GM23338 (cell line): Measurements from ENCODE around the gene ABR. TPM values are rescaled to one million over a fixed set of nuclear protein-coding genes. Genes with fewer than 3 reads are reported as not detected.

ENCODE experiments used
- ATAC-seq: fragments of 200-7000 bp; cut with Tn5 transposase; 3 replicates; pipeline ENCODE4 v1.9.1; 2020
- DNase-seq: peaks from one replicate; pipeline ENCODE4 v3.0.0-alpha.2; 2015; ENCODE audit warnings: low spot score
- H2AFZ ChIP-seq: fragments of 200-600 bp; sonication (generic); 2 replicates; pipeline ENCODE4 v1.8.0; 2016; ENCODE audit warnings: antibody characterized with exemption, mild to moderate bottlenecking, moderate library complexity
- H3F3A ChIP-seq: fragments of 200-600 bp; sonication (generic); replicated peaks from 2 replicates; pipeline ENCODE4 v1.8.0; 2017; ENCODE audit warnings: antibody characterized with exemption, mixed run types, low read depth
- H3K27ac ChIP-seq: fragments of 200-600 bp; sonication (generic); 2 replicates; pipeline ENCODE4 v1.6.1; 2016; ENCODE audit warnings: low read depth
- H3K27me3 ChIP-seq: fragments of 200-600 bp; sonication (generic); 2 replicates; pipeline ENCODE4 v1.8.0; 2016; ENCODE audit warnings: mild to moderate bottlenecking, mixed run types, moderate library complexity; ENCODE audit not compliant: insufficient read depth
- H3K36me3 ChIP-seq: fragments of 200-600 bp; sonication (generic); 2 replicates; pipeline ENCODE4 v1.8.0; 2016; ENCODE audit warnings: mild to moderate bottlenecking; ENCODE audit not compliant: insufficient read depth
- H3K4me1 ChIP-seq: fragments of 200-600 bp; sonication (generic); 2 replicates; pipeline ENCODE4 v1.8.0; 2016; ENCODE audit warnings: mild to moderate bottlenecking, moderate library complexity; ENCODE audit not compliant: insufficient read depth
- H3K4me2 ChIP-seq: fragments of 200-600 bp; sonication (generic); 2 replicates; pipeline ENCODE4 v1.7.1; 2017; ENCODE audit warnings: mixed run types
- H3K4me3 ChIP-seq: fragments of 200-600 bp; sonication (generic); 2 replicates; pipeline ENCODE4 v1.6.1; 2016; ENCODE audit warnings: mixed run types
- H3K79me2 ChIP-seq: fragments of 200-600 bp; sonication (generic); replicated peaks from 2 replicates; pipeline ENCODE4 v1.8.0; 2017; ENCODE audit warnings: mild to moderate bottlenecking; ENCODE audit not compliant: insufficient read depth
- H3K9me2 ChIP-seq: fragments of 200-600 bp; sonication (generic); 2 replicates; pipeline ENCODE4 v1.8.0; 2017; ENCODE audit not compliant: insufficient read depth
- H4K20me1 ChIP-seq: fragments of 200-600 bp; sonication (generic); replicated peaks from 2 replicates; pipeline ENCODE4 v1.8.0; 2017; ENCODE audit warnings: mild to moderate bottlenecking; ENCODE audit not compliant: insufficient read depth
- H3K27ac Mint-ChIP-seq: 2 replicates; pipeline ENCODE4 v1.8.0; 2020; ENCODE audit warnings: inconsistent platforms, mild to moderate bottlenecking, moderate library complexity, mixed read lengths
- H3K27me3 Mint-ChIP-seq: 3 replicates; pipeline ENCODE4 v1.8.0; 2022; ENCODE audit warnings: low read depth, mild to moderate bottlenecking, moderate library complexity, mixed read lengths, inconsistent platforms; ENCODE audit not compliant: insufficient read depth, poor library complexity
- H3K36me3 Mint-ChIP-seq: 3 replicates; pipeline ENCODE4 v1.8.0; 2021; ENCODE audit warnings: low read depth, mild to moderate bottlenecking, inconsistent platforms, moderate library complexity, mixed read lengths
- H3K4me1 Mint-ChIP-seq: 3 replicates; pipeline ENCODE4 v1.8.0; 2020; ENCODE audit warnings: mild to moderate bottlenecking, inconsistent platforms, mixed read lengths
- H3K4me3 Mint-ChIP-seq: 3 replicates; pipeline ENCODE4 v1.8.0; 2021; ENCODE audit warnings: moderate library complexity, mild to moderate bottlenecking, inconsistent platforms, mixed read lengths
- H3K9me3 Mint-ChIP-seq: 3 replicates; pipeline ENCODE4 v1.8.0; 2020; ENCODE audit warnings: moderate library complexity, mild to moderate bottlenecking, inconsistent platforms, mixed read lengths
- CREB1 ChIP-seq: fragments of 250-450 bp; sonication (Bioruptor Pico); IDR thresholded peaks from 2 replicates; pipeline ENCODE4 v1.5.0; 2020; ENCODE audit warnings: low read depth, mild to moderate bottlenecking, moderate library complexity
- EZH2 ChIP-seq: fragments of 200-600 bp; sonication (generic); IDR thresholded peaks from one replicate; pipeline ENCODE4 v1.8.0; 2017; ENCODE audit warnings: antibody characterized with exemption, mild to moderate bottlenecking, low read depth; ENCODE audit not compliant: unreplicated experiment
- EZH2phosphoT487 ChIP-seq: fragments of 200-600 bp; sonication (generic); IDR thresholded peaks from one replicate; pipeline ENCODE4 v1.8.1; 2018; ENCODE audit warnings: antibody characterized with exemption; ENCODE audit not compliant: unreplicated experiment
- POLR2AphosphoS5 ChIP-seq: IDR thresholded peaks from 2 replicates; pipeline ENCODE4 v1.6.1; 2016; ENCODE audit warnings: antibody characterized with exemption, low read depth
- STAT1 ChIP-seq: IDR thresholded peaks from one replicate; pipeline ENCODE4 v1.6.1; 2016; ENCODE audit warnings: antibody characterized with exemption; ENCODE audit not compliant: unreplicated experiment
- ZNF114 ChIP-seq: fragments of 250-450 bp; sonication (Bioruptor Pico); IDR thresholded peaks from 2 replicates; pipeline ENCODE4 v1.5.0; 2020; ENCODE audit warnings: mild to moderate bottlenecking, moderate library complexity
- ZNF331 ChIP-seq: fragments of 250-450 bp; sonication (Bioruptor Pico); IDR thresholded peaks from 2 replicates; pipeline ENCODE4 v1.5.0; 2020; ENCODE audit warnings: low read depth, mild to moderate bottlenecking, moderate library complexity
- polyA plus RNA-seq: library from polyadenylated mRNA; unstranded; fragments of >200 nt; fragmentation: Nextera tagmentation; extraction: Ambion mirVana; gene quantifications from 2 replicates; pipeline ENCODE4 v1.2.1, GENCODE V29; 2016
- total RNA-seq: library from RNA; depleted of rRNA; stranded (reverse); fragments of >200 nt; shearing (Covaris generic); gene quantifications from 2 replicates; pipeline ENCODE4 v1.2.3, GENCODE V29; 2014
- TF ChIP-seq, protein P1 (sequence below), 2 experiments: fragments of 200-600 bp in 1 of 2; sonication (generic) in 1 of 2; conservative IDR thresholded peaks; 2 replicates each; pipeline versions ENCODE4 v1.5.1 to v1.6.1; 2016 to 2017; ENCODE audit warnings: antibody characterized with exemption in 2 of 2, low read depth in 2 of 2, mild to moderate bottlenecking in 2 of 2, moderate library complexity in 1 of 2
- TF ChIP-seq, protein P2 (sequence below): IDR thresholded peaks from one replicate; pipeline ENCODE4 v1.6.1; 2018; ENCODE audit warnings: antibody characterized with exemption; ENCODE audit not compliant: unreplicated experiment
- TF ChIP-seq, protein P3 (sequence below): fragments of 250-450 bp; sonication (Bioruptor Pico); IDR thresholded peaks from 2 replicates; pipeline ENCODE4 v1.5.0; 2020; ENCODE audit warnings: mild to moderate bottlenecking, moderate library complexity

Gene ABR
- total and polyA plus RNA-seq, 2 experiments from 2014 or later, result 15.0 to 27.7 TPM

DNA sequence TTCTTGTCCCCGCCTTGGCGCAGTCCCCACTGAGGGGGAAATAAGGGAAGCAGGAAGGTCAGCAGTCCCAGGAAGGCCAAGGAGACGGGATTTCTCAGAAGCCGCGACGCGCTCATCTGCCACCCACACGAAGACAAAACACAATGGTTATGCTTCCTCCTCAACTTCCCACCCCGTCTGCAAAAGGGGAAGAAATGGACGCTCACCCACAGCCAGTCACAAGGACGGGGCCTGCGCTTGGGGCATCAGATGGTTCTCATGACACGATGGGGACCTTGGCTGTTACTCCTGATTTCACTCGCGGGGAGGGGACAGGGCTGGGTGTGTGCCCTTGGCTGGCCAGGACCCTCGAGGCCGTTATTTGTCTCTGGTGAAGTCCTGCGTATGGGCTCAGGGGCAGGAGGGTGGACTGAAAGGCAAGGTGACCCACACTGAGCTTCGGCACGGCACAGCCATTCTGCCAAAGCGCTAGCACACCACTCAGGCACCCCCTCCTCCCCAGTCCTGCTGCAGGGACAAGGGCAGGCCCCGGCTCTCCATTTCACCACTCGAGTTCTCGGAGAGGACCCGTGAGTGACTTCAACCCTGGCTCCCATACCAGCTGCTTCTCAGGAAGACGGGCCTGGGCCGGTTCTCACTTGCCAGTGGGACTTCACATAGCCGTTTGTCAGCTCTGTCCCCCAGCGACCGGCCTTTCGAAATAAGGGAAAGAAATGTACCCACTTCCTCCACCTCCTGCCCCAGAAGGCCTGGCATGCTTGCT lies 84.5 kb downstream of the ABR start:
- DNase-seq, result no peak
- Histone ChIP-seq H3F3A (no peaks in the 10 kb centered on the region), H3K27me3 (no peaks in the 10 kb centered on the region), H3K4me3 (no peak overlapping the region), H4K20me1 (0 out of 2 replicates have a peak, but pooled peaks cover 2% of the 10 kb centered on the region), H3K4me1 (no peaks in the 10 kb centered on the region), H3K9me2 (no peaks in the 10 kb centered on the region), H3K79me2 (no peaks in the 10 kb centered on the region), H3K36me3 (no peaks in the 10 kb centered on the region), H2AFZ (no peak overlapping the region), H3K27ac (no peak overlapping the region), H3K4me2 (no peak overlapping the region)
- no peaks in the 10 kb centered on the region for H3K9me3 Mint-ChIP-seq
- peaks cover 3% of the 10 kb centered on the region; the same call in 2 of the 3 replicates for H3K4me1 Mint-ChIP-seq
- no peak for ATAC-seq
- peaks cover 7% of the 10 kb centered on the region; the same call in 2 of the 3 replicates for H3K36me3 Mint-ChIP-seq
- peaks cover 9% of the 10 kb centered on the region for H3K27me3 Mint-ChIP-seq
- H3K4me3 Mint-ChIP-seq, result no peak overlapping the region
- no peak overlapping the region for H3K27ac Mint-ChIP-seq
- TF ChIP-seq, protein P1, sequence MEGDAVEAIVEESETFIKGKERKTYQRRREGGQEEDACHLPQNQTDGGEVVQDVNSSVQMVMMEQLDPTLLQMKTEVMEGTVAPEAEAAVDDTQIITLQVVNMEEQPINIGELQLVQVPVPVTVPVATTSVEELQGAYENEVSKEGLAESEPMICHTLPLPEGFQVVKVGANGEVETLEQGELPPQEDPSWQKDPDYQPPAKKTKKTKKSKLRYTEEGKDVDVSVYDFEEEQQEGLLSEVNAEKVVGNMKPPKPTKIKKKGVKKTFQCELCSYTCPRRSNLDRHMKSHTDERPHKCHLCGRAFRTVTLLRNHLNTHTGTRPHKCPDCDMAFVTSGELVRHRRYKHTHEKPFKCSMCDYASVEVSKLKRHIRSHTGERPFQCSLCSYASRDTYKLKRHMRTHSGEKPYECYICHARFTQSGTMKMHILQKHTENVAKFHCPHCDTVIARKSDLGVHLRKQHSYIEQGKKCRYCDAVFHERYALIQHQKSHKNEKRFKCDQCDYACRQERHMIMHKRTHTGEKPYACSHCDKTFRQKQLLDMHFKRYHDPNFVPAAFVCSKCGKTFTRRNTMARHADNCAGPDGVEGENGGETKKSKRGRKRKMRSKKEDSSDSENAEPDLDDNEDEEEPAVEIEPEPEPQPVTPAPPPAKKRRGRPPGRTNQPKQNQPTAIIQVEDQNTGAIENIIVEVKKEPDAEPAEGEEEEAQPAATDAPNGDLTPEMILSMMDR (conservative IDR thresholded peaks at IDR 0.05; ENCODE audit: low read depth in 2 of 2), result no peak
- TF ChIP-seq POLR2AphosphoS5 (no peak), EZH2phosphoT487 (no peak), ZNF114 (no peak), STAT1 (no peak), EZH2 (no peak), CREB1 (CRISPR knock-in tag) (no peak), ZNF331 (no peak)
- TF ChIP-seq, protein P2, sequence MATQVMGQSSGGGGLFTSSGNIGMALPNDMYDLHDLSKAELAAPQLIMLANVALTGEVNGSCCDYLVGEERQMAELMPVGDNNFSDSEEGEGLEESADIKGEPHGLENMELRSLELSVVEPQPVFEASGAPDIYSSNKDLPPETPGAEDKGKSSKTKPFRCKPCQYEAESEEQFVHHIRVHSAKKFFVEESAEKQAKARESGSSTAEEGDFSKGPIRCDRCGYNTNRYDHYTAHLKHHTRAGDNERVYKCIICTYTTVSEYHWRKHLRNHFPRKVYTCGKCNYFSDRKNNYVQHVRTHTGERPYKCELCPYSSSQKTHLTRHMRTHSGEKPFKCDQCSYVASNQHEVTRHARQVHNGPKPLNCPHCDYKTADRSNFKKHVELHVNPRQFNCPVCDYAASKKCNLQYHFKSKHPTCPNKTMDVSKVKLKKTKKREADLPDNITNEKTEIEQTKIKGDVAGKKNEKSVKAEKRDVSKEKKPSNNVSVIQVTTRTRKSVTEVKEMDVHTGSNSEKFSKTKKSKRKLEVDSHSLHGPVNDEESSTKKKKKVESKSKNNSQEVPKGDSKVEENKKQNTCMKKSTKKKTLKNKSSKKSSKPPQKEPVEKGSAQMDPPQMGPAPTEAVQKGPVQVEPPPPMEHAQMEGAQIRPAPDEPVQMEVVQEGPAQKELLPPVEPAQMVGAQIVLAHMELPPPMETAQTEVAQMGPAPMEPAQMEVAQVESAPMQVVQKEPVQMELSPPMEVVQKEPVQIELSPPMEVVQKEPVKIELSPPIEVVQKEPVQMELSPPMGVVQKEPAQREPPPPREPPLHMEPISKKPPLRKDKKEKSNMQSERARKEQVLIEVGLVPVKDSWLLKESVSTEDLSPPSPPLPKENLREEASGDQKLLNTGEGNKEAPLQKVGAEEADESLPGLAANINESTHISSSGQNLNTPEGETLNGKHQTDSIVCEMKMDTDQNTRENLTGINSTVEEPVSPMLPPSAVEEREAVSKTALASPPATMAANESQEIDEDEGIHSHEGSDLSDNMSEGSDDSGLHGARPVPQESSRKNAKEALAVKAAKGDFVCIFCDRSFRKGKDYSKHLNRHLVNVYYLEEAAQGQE, result no peak
- TF ChIP-seq, protein P3, sequence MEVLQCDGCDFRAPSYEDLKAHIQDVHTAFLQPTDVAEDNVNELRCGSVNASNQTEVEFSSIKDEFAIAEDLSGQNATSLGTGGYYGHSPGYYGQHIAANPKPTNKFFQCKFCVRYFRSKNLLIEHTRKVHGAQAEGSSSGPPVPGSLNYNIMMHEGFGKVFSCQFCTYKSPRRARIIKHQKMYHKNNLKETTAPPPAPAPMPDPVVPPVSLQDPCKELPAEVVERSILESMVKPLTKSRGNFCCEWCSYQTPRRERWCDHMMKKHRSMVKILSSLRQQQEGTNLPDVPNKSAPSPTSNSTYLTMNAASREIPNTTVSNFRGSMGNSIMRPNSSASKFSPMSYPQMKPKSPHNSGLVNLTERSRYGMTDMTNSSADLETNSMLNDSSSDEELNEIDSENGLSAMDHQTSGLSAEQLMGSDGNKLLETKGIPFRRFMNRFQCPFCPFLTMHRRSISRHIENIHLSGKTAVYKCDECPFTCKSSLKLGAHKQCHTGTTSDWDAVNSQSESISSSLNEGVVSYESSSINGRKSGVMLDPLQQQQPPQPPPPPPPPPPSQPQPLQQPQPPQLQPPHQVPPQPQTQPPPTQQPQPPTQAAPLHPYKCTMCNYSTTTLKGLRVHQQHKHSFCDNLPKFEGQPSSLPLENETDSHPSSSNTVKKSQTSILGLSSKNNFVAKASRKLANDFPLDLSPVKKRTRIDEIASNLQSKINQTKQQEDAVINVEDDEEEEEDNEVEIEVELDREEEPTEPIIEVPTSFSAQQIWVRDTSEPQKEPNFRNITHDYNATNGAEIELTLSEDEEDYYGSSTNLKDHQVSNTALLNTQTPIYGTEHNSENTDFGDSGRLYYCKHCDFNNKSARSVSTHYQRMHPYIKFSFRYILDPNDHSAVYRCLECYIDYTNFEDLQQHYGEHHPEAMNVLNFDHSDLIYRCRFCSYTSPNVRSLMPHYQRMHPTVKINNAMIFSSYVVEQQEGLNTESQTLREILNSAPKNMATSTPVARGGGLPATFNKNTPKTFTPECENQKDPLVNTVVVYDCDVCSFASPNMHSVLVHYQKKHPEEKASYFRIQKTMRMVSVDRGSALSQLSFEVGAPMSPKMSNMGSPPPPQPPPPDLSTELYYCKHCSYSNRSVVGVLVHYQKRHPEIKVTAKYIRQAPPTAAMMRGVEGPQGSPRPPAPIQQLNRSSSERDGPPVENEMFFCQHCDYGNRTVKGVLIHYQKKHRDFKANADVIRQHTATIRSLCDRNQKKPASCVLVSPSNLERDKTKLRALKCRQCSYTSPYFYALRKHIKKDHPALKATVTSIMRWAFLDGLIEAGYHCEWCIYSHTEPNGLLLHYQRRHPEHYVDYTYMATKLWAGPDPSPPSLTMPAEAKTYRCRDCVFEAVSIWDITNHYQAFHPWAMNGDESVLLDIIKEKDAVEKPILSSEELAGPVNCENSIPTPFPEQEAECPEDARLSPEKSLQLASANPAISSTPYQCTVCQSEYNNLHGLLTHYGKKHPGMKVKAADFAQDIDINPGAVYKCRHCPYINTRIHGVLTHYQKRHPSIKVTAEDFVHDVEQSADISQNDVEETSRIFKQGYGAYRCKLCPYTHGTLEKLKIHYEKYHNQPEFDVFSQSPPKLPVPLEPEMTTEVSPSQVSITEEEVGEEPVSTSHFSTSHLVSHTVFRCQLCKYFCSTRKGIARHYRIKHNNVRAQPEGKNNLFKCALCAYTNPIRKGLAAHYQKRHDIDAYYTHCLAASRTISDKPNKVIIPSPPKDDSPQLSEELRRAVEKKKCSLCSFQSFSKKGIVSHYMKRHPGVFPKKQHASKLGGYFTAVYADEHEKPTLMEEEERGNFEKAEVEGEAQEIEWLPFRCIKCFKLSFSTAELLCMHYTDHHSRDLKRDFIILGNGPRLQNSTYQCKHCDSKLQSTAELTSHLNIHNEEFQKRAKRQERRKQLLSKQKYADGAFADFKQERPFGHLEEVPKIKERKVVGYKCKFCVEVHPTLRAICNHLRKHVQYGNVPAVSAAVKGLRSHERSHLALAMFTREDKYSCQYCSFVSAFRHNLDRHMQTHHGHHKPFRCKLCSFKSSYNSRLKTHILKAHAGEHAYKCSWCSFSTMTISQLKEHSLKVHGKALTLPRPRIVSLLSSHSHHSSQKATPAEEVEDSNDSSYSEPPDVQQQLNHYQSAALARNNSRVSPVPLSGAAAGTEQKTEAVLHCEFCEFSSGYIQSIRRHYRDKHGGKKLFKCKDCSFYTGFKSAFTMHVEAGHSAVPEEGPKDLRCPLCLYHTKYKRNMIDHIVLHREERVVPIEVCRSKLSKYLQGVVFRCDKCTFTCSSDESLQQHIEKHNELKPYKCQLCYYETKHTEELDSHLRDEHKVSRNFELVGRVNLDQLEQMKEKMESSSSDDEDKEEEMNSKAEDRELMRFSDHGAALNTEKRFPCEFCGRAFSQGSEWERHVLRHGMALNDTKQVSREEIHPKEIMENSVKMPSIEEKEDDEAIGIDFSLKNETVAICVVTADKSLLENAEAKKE, result no peak
